ENCODE data around the gene ABCG1. TPM values are rescaled to one million over a fixed set of nuclear protein-coding genes. Genes with fewer than 3 reads are reported as not detected.

Gene ABCG1
- total and polyA plus RNA-seq, 2 donors (not counting 3 experiments of a cell fraction or from before 2014, with no cell fraction given) = 6.7 to 19.6 TPM

DNA sequence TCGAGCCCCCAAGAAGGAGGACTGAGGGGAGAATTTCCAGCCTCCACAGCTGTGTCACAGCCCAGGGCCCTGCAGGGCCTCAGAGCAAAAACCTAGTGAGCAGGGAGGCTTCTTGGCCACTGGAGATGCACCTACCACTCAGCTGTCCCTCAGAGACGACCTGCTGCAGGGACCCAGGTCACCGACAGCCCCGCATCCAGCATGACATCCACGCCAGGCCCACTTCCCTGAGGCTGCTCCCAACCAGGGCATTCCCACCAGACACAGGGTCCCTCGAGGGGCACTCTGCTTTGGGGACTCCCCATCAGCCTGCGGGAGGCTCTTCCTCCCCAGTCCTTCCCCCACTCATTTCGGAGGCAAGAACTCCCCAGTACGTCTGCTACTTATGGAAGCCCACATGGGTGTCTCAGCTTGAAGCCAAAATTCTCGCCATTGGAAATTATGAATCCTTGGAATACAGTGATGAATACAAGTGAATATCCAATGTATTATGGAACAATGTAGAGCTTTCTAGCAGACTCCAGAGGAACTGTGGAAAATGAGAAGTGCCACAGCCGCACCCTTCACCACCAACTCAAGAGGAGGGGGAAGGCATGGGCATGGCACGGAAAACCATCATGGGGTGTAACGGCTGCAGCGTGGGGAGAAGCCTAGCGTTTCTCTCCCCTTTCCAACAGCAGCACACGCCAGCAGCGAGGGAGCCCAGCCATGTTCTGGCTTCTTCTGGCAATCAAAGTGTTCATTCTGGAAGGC lies 89.4 kb downstream of the ABCG1 start:
- CTCF ChIA-PET = interaction anchor here (1.1 to 1.8 kb wide), 2 partner anchors 50 to 73 kb away, joined by 3 to 9 read pairs; no protein-coding TSS in a partner anchor
- no peaks in the 10 kb centered on the region for H3K36me3 ChIP-seq (ENCODE audit: control insufficient read depth in 2 of 2, extremely low read depth in 1 of 2, insufficient read depth in 2 of 2, low read length in 2 of 2)
- H3K9me3 ChIP-seq (replicated peaks; ENCODE audit: control insufficient read depth, insufficient read depth, low read length) = no peaks in the 10 kb centered on the region
- no peak for DNase-seq (ENCODE audit: low read depth, low spot score)
- FAIRE-seq = no peak
- no peaks in the 10 kb centered on the region for H3K79me2 ChIP-seq (ENCODE audit: control insufficient read depth, insufficient read depth, low read length)
- H3K9ac ChIP-seq (replicated peaks; ENCODE audit: extremely low read depth, insufficient read depth, low read length) = no peak overlapping the region
- POLR2A ChIA-PET = no interaction called here
- H3K4me3 ChIP-seq (replicated peaks in 1 of 3; ENCODE audit: insufficient read depth in 1 of 3, low read depth in 1 of 3, low read length in 3 of 3) = no peak overlapping the region
- dilution Hi-C loops (cut with MboI; ENCODE audit: extremely low pct_ligation_motif_present, low sequenced_read_pairs) = no loop called here
- no peaks in the 10 kb centered on the region for H3K4me1 ChIP-seq (ENCODE audit: control insufficient read depth, extremely low read depth, insufficient read depth, low read length)
- no peaks in the 10 kb centered on the region for H3K9me1 ChIP-seq (replicated peaks; ENCODE audit: control insufficient read depth, extremely low read depth, insufficient read depth, low read length)
- no peak for TF ChIP-seq FOS (IDR thresholded peaks at IDR 0.05; ENCODE audit: borderline replicate concordance, insufficient read depth, low read length)
- TF ChIP-seq JUN (IDR thresholded peaks at IDR 0.05; ENCODE audit: borderline replicate concordance, insufficient read depth, insufficient read length, low read depth) = no peak
- no peak for TF ChIP-seq MYC (IDR thresholded peaks at IDR 0.05; ENCODE audit: low read depth, low read length)
- TF ChIP-seq, protein P1, sequence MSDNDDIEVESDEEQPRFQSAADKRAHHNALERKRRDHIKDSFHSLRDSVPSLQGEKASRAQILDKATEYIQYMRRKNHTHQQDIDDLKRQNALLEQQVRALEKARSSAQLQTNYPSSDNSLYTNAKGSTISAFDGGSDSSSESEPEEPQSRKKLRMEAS (IDR thresholded peaks at IDR 0.05; ENCODE audit: insufficient read depth, insufficient read length) = no peak
- TF ChIP-seq POLR2AphosphoS5 (IDR thresholded peaks at IDR 0.05; ENCODE audit: insufficient read depth, low read depth, low read length) = no peak
- TF ChIP-seq EZH2 (IDR thresholded peaks at IDR 0.05; ENCODE audit: borderline replicate concordance, low read depth, low read length, severe bottlenecking) = no peak
- no peak for TF ChIP-seq POLR2A (IDR thresholded peaks at IDR 0.05; ENCODE audit: low read depth, low read length)
- TF ChIP-seq, protein P2, sequence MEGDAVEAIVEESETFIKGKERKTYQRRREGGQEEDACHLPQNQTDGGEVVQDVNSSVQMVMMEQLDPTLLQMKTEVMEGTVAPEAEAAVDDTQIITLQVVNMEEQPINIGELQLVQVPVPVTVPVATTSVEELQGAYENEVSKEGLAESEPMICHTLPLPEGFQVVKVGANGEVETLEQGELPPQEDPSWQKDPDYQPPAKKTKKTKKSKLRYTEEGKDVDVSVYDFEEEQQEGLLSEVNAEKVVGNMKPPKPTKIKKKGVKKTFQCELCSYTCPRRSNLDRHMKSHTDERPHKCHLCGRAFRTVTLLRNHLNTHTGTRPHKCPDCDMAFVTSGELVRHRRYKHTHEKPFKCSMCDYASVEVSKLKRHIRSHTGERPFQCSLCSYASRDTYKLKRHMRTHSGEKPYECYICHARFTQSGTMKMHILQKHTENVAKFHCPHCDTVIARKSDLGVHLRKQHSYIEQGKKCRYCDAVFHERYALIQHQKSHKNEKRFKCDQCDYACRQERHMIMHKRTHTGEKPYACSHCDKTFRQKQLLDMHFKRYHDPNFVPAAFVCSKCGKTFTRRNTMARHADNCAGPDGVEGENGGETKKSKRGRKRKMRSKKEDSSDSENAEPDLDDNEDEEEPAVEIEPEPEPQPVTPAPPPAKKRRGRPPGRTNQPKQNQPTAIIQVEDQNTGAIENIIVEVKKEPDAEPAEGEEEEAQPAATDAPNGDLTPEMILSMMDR (IDR thresholded peaks at IDR 0.05; ENCODE audit: extremely low read depth in 1 of 2, insufficient read depth in 1 of 2, low read depth in 1 of 2, low read length in 2 of 2) = no peak
- TF ChIP-seq GATA2 (IDR thresholded peaks at IDR 0.05; ENCODE audit: insufficient read depth, insufficient read length, low read depth, low read length) = no peak
- intact Hi-C loops (cut with micrococcal nuclease) = loop anchor here (2.0 kb wide), 2 partner anchors 46 to 142 kb away; no protein-coding TSS in a partner anchor
- no peak overlapping the region for H3K4me2 ChIP-seq (ENCODE audit: insufficient read depth, low read length)
- H3K27ac ChIP-seq (ENCODE audit: insufficient read depth, low read depth, low read length) = no peak overlapping the region
- H2AFZ ChIP-seq (ENCODE audit: low read depth, low read length) = no peak overlapping the region
- H3K27me3 ChIP-seq (ENCODE audit: control insufficient read depth in 2 of 2, insufficient read depth in 2 of 2, low read length in 2 of 2) = no peaks in the 10 kb centered on the region
- no peaks in the 10 kb centered on the region for H4K20me1 ChIP-seq (replicated peaks; ENCODE audit: control insufficient read depth, extremely low read depth, insufficient read depth, low read length)
- no TSS peak for BruUV-seq (replicated peaks)

Measured in endothelial cell of umbilical vein (primary cell).